HCT116 (cell line): ENCODE data around the gene RCAN2. TPM values are rescaled to one million over a fixed set of nuclear protein-coding genes. Genes with fewer than 3 reads are reported as not detected.

Source experiments
- ATAC-seq: fragments of 200-7000 bp; cut with Tn5 transposase; 2 replicates; pipeline ENCODE4 v1.9.1; 2020; ENCODE audit warnings: mild to moderate bottlenecking, moderate library complexity
- BruUV-seq: library from RNA; stranded (reverse); fragments of 400-500 nt; replicated peaks from 2 replicates; lab custom pipeline; 2021; lab: Mats Ljungman, UMichigan
- CTCF ChIA-PET: fragments of 300-600 bp; sonication (Branson Sonifier 250); formaldehyde crosslinking; loops from one replicate; lab custom pipeline; 2021; ENCODE audit warnings: antibody characterized with exemption; lab: Charles Lee
- POLR2A ChIA-PET: fragments of 300-600, 350-600 bp; sonication (Branson Sonifier 250); formaldehyde crosslinking; loops from one replicate; lab custom pipeline; 2021; ENCODE audit warnings: antibody characterized with exemption; lab: Charles Lee
- RAD21 ChIA-PET, 2 experiments: fragments of 300-600 bp; sonication (Branson Sonifier 250); formaldehyde crosslinking; loops; one replicate each; lab custom pipeline; 2023; ENCODE audit warnings: low total read pairs in 2 of 2; ENCODE audit not compliant: uncharacterized antibody in 2 of 2, unreplicated experiment in 2 of 2, low non-redundant PET in 1 of 2; lab: Charles Lee
- DNase-seq: peaks from one replicate; pipeline ENCODE4 v3.0.0-alpha.2; 2010; ENCODE audit warnings: low read depth, low spot score
- H2AFZ ChIP-seq: fragments of 200-600 bp; shearing (Covaris generic), sonication (generic); 2 replicates; pipeline ENCODE4 v1.6.1; 2017; ENCODE audit warnings: low read depth, mixed run types, mixed read lengths, antibody characterized with exemption, low read length; ENCODE audit not compliant: poor library complexity, severe bottlenecking
- H3K27ac ChIP-seq: 2 replicates; pipeline ENCODE4 v1.5.1; 2012; ENCODE audit warnings: low read depth, low read length
- H3K27me3 ChIP-seq: fragments of 200-600 bp; sonication (generic); 2 replicates; pipeline ENCODE4 v1.6.1; 2016; ENCODE audit warnings: mixed run types, low read length, mixed read lengths; ENCODE audit not compliant: insufficient read depth
- H3K36me3 ChIP-seq, 2 experiments: fragments of 200-500 bp in 1 of 2; fragments of 200-600 bp in 1 of 2; sonication (Bioruptor generic) in 1 of 2; sonication (generic) in 1 of 2; 2 replicates each; pipeline versions ENCODE4 v1.5.1 to v1.6.1; 2014 to 2016; ENCODE audit warnings: low read length in 2 of 2, inconsistent platforms in 1 of 2, mixed read lengths in 1 of 2, mixed run types in 1 of 2; ENCODE audit not compliant: insufficient read depth in 2 of 2, control insufficient read depth in 1 of 2
- H3K4me1 ChIP-seq, 2 experiments: fragments of 200-600 bp in 1 of 2; sonication (generic) in 1 of 2; 2 replicates each; pipeline versions ENCODE4 v1.5.1 to v1.6.1; 2012 to 2017; ENCODE audit warnings: low read length in 2 of 2, inconsistent platforms in 1 of 2, mild to moderate bottlenecking in 1 of 2, mixed read lengths in 1 of 2, mixed run types in 1 of 2, moderate library complexity in 1 of 2; ENCODE audit not compliant: insufficient read depth in 2 of 2, control insufficient read depth in 1 of 2
- H3K4me2 ChIP-seq: fragments of 200-600 bp; sonication (generic); 2 replicates; pipeline ENCODE4 v1.6.1; 2017; ENCODE audit warnings: mixed run types, low read length, mixed read lengths
- H3K4me3 ChIP-seq, 2 experiments: fragments of 200-600 bp in 1 of 2; sonication (generic) in 1 of 2; replicated peaks in 1 of 2; 2 replicates each; pipeline ENCODE4 v1.5.1; 2011 to 2016; ENCODE audit warnings: low read length in 2 of 2, control low read depth in 1 of 2, low read depth in 1 of 2, mild to moderate bottlenecking in 1 of 2, mixed read lengths in 1 of 2, mixed run types in 1 of 2
- H3K79me2 ChIP-seq: fragments of 200-600 bp; sonication (generic); 2 replicates; pipeline ENCODE4 v1.6.1; 2017; ENCODE audit warnings: mild to moderate bottlenecking, mixed run types, low read length, moderate library complexity, mixed read lengths; ENCODE audit not compliant: insufficient read depth
- H3K9ac ChIP-seq: fragments of 200-600 bp; sonication (generic); 2 replicates; pipeline ENCODE4 v1.6.1; 2016; ENCODE audit warnings: low read length, mixed read lengths
- H3K9me2 ChIP-seq: fragments of 200-600 bp; sonication (generic), shearing (Covaris generic); 2 replicates; pipeline ENCODE4 v1.6.1; 2017; ENCODE audit warnings: mixed run types, mild to moderate bottlenecking, moderate library complexity; ENCODE audit not compliant: insufficient read depth
- H3K9me3 ChIP-seq, 2 experiments: fragments of 200-500 bp in 1 of 2; fragments of 200-600 bp in 1 of 2; sonication (Bioruptor generic) in 1 of 2; sonication (generic) in 1 of 2; 2 replicates each; pipeline ENCODE4 v1.6.1; 2014 to 2017; ENCODE audit warnings: low read length in 2 of 2, mixed read lengths in 2 of 2, inconsistent platforms in 1 of 2, low read depth in 1 of 2, mild to moderate bottlenecking in 1 of 2, mixed run types in 1 of 2, moderate library complexity in 1 of 2; ENCODE audit not compliant: control insufficient read depth in 1 of 2, insufficient read depth in 1 of 2
- H4K20me1 ChIP-seq: fragments of 200-600 bp; sonication (generic), shearing (Covaris generic); 2 replicates; pipeline ENCODE4 v1.6.1; 2017; ENCODE audit warnings: mixed run types, mild to moderate bottlenecking, moderate library complexity; ENCODE audit not compliant: insufficient read depth
- CBX3 ChIP-seq: IDR thresholded peaks from 2 replicates; pipeline ENCODE4 v1.6.1; 2012; ENCODE audit warnings: low read depth
- EGR1 ChIP-seq: IDR thresholded peaks from 2 replicates; pipeline ENCODE4 v1.6.1; 2012; ENCODE audit warnings: low read depth
- ELF1 ChIP-seq: IDR thresholded peaks from 2 replicates; pipeline ENCODE4 v1.6.1; 2012; ENCODE audit warnings: low read depth, borderline replicate concordance
- EZH2phosphoT487 ChIP-seq: fragments of 200-600 bp; IDR thresholded peaks from 2 replicates; pipeline ENCODE4 v1.6.1; 2018; ENCODE audit warnings: antibody characterized with exemption, borderline replicate concordance
- FOSL1 ChIP-seq: IDR thresholded peaks from 2 replicates; pipeline ENCODE4 v1.6.1; 2012; ENCODE audit warnings: low read depth
- POLR2A ChIP-seq: IDR thresholded peaks from 2 replicates; pipeline ENCODE4 v1.7.0; 2011; ENCODE audit warnings: borderline replicate concordance; ENCODE audit not compliant: insufficient read depth, insufficient read length; ENCODE audit errors: extremely low read depth
- RAD21 ChIP-seq: IDR thresholded peaks from 2 replicates; pipeline ENCODE4 v1.6.1; 2012; ENCODE audit warnings: low read depth, mild to moderate bottlenecking
- SIN3A ChIP-seq: IDR thresholded peaks from 2 replicates; pipeline ENCODE4 v1.6.1; 2012; ENCODE audit warnings: low read depth
- SRF ChIP-seq: IDR thresholded peaks from 2 replicates; pipeline ENCODE4 v1.6.1; 2012; ENCODE audit warnings: low read depth
- ZFX ChIP-seq: fragments of 450-650 bp; IDR thresholded peaks from 2 replicates; pipeline ENCODE4 v1.6.1; 2017
- ZNF274 ChIP-seq: fragments of 200-500 bp; sonication (Bioruptor generic); IDR thresholded peaks from 2 replicates; pipeline ENCODE4 v1.6.1; 2014; ENCODE audit warnings: mild to moderate bottlenecking, low read depth, low read length, inconsistent platforms
- intact Hi-C: fragments of 100-400 bp; cut with micrococcal nuclease; formaldehyde crosslinking; loops from 2 replicates; pipeline ENCODE4 v1.10.0; 2022
- total RNA-seq: library from RNA; stranded (reverse); gene quantifications from one replicate; pipeline ENCODE4 v1.2.1, GENCODE V29; 2021; ENCODE audit not compliant: unreplicated experiment
- TF ChIP-seq, protein P1 (sequence below): IDR thresholded peaks from 2 replicates; pipeline ENCODE4 v1.6.1; 2011; ENCODE audit warnings: mild to moderate bottlenecking, low read length, moderate library complexity; ENCODE audit not compliant: insufficient replicate concordance; ENCODE audit errors: extremely low read depth
- TF ChIP-seq, protein P2 (sequence below), 3 experiments: fragments of 200-600 bp in 1 of 3; sonication (generic) in 1 of 3; IDR thresholded peaks in 2 of 3; conservative IDR thresholded peaks in 1 of 3; 2 replicates each; pipeline ENCODE4 v1.5.1; 2012 to 2017; ENCODE audit warnings: low read depth in 2 of 3, low read length in 2 of 3, antibody characterized with exemption in 1 of 3, borderline replicate concordance in 1 of 3, control low read depth in 1 of 3, mild to moderate bottlenecking in 1 of 3, mixed read lengths in 1 of 3, mixed run types in 1 of 3, moderate library complexity in 1 of 3; ENCODE audit not compliant: insufficient read depth in 1 of 3

RCAN2 gene
- total RNA-seq, 1 experiment from 2014 or later: 0.57 TPM

DNA sequence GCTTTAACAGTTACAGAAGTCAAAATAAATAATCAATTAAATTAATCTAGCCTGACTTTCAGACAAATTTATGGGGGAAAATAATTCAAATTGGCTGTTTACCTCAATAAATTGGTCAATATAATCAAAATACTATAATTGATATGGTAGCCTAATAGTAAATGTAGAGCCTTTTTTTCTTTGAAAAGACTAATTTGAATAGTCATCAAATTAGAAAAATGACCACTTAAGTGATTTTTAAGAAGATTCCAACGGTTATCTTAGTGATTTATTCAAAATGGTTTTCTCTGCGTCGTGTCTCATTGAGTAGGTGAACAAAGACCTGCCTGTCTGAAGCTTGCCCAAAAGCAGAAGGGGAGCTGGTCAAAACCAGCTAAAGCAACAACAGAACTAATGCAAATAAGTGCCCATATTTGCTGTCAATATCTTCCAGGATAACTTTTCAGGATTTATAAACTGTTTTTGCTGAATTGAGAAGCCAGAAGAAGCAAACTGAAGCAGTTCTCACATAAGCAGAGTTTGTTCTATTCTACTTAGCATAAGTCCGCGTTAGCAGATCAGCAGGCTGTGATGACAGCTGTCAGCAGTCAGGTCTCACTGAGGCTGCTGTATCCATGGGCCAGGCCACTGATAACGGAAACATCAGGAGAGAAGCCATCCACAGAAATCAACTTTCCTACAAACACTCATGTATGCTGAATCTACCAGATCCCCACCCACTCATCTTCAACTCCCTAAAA, 7.0 kb downstream of the RCAN2 start (continued):
- no peak for TF ChIP-seq ZFX
- TF ChIP-seq, protein P1, sequence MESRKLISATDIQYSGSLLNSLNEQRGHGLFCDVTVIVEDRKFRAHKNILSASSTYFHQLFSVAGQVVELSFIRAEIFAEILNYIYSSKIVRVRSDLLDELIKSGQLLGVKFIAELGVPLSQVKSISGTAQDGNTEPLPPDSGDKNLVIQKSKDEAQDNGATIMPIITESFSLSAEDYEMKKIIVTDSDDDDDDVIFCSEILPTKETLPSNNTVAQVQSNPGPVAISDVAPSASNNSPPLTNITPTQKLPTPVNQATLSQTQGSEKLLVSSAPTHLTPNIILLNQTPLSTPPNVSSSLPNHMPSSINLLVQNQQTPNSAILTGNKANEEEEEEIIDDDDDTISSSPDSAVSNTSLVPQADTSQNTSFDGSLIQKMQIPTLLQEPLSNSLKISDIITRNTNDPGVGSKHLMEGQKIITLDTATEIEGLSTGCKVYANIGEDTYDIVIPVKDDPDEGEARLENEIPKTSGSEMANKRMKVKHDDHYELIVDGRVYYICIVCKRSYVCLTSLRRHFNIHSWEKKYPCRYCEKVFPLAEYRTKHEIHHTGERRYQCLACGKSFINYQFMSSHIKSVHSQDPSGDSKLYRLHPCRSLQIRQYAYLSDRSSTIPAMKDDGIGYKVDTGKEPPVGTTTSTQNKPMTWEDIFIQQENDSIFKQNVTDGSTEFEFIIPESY: no peak
- no peak for TF ChIP-seq ELF1
- no peak for TF ChIP-seq RAD21
- TF ChIP-seq POLR2A: no peak
- TF ChIP-seq SRF: no peak
- TF ChIP-seq ZNF274: no peak
- TF ChIP-seq, all 23 proteins: peak for 0

DNA sequence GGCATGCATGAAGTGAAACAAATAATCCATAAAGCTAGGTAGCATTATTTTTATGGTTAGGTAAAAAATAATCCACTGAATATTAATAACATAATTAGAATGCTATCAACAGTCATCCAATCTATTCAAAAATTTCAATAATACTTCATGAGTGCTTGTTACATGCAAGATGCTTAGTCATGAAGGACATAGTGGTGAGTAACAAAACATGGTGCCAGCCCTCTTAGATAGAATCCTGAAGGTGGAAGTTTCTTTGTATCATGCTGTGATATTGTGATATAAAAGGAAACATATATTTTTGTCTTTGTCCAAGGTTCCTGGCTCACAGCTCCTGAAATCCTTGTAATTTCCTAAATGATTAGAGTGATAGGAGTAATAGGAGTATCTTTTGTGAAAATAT, 14.9 kb downstream of the RCAN2 start:
- POLR2A ChIA-PET: no interaction called here
- Histone ChIP-seq H3K4me2 (no peak overlapping the region), H3K4me3 (no peak overlapping the region), H3K9ac (no peak overlapping the region), H3K4me1 (0 out of 4 replicates have a peak, but pooled peaks cover 0 to 3% of the 10 kb centered on the region in 2 experiments), H2AFZ (no peak overlapping the region), H3K36me3 (no peaks in the 10 kb centered on the region), H4K20me1 (no peaks in the 10 kb centered on the region), H3K27ac (no peak overlapping the region), H3K27me3 (no peaks in the 10 kb centered on the region), H3K9me2 (no peaks in the 10 kb centered on the region), H3K9me3 (no peaks in the 10 kb centered on the region), H3K79me2 (no peaks in the 10 kb centered on the region)
- CTCF ChIA-PET: no interaction called here
- intact Hi-C loops: no loop called here
- BruUV-seq: no TSS peak
- no peak for ATAC-seq
- RAD21 ChIA-PET: no interaction called here
- DNase-seq: no peak
- TF ChIP-seq ZNF274: no peak
- no peak for TF ChIP-seq SRF
- TF ChIP-seq FOSL1: no peak
- TF ChIP-seq, protein P1: no peak
- no peak for TF ChIP-seq EZH2phosphoT487
- TF ChIP-seq RAD21: no peak
- TF ChIP-seq EGR1: no peak
- TF ChIP-seq CBX3: no peak
- no peak for TF ChIP-seq SIN3A
- TF ChIP-seq, protein P2, sequence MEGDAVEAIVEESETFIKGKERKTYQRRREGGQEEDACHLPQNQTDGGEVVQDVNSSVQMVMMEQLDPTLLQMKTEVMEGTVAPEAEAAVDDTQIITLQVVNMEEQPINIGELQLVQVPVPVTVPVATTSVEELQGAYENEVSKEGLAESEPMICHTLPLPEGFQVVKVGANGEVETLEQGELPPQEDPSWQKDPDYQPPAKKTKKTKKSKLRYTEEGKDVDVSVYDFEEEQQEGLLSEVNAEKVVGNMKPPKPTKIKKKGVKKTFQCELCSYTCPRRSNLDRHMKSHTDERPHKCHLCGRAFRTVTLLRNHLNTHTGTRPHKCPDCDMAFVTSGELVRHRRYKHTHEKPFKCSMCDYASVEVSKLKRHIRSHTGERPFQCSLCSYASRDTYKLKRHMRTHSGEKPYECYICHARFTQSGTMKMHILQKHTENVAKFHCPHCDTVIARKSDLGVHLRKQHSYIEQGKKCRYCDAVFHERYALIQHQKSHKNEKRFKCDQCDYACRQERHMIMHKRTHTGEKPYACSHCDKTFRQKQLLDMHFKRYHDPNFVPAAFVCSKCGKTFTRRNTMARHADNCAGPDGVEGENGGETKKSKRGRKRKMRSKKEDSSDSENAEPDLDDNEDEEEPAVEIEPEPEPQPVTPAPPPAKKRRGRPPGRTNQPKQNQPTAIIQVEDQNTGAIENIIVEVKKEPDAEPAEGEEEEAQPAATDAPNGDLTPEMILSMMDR (IDR thresholded peaks at IDR 0.05 in 2 of 3, conservative IDR thresholded peaks at IDR 0.05 in 1 of 3; ENCODE audit: borderline replicate concordance in 1 of 3, insufficient read depth in 1 of 3, low read depth in 2 of 3, low read length in 2 of 3): no peak
